Astrocyte (in vitro differentiated cells and primary cell): Measurements from ENCODE around the gene CECR2.

Experiments used
- EZH2 ChIP-seq: IDR thresholded peaks from 2 replicates; pipeline ENCODE4 v1.6.1; 2012; ENCODE audit warnings: mild to moderate bottlenecking, low read length, inconsistent platforms; ENCODE audit not compliant: insufficient read depth
- TF ChIP-seq, protein P1 (sequence below): IDR thresholded peaks from 2 replicates; pipeline ENCODE4 v1.5.1; 2011; ENCODE audit warnings: low read depth, mild to moderate bottlenecking, inconsistent platforms, low read length, moderate library complexity; ENCODE audit not compliant: insufficient read depth

- TF ChIP-seq, protein P1, sequence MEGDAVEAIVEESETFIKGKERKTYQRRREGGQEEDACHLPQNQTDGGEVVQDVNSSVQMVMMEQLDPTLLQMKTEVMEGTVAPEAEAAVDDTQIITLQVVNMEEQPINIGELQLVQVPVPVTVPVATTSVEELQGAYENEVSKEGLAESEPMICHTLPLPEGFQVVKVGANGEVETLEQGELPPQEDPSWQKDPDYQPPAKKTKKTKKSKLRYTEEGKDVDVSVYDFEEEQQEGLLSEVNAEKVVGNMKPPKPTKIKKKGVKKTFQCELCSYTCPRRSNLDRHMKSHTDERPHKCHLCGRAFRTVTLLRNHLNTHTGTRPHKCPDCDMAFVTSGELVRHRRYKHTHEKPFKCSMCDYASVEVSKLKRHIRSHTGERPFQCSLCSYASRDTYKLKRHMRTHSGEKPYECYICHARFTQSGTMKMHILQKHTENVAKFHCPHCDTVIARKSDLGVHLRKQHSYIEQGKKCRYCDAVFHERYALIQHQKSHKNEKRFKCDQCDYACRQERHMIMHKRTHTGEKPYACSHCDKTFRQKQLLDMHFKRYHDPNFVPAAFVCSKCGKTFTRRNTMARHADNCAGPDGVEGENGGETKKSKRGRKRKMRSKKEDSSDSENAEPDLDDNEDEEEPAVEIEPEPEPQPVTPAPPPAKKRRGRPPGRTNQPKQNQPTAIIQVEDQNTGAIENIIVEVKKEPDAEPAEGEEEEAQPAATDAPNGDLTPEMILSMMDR: no peak
- no peak for TF ChIP-seq EZH2
Observed at GRCh38 chr22:17375914-17376614, 6.8 kb downstream of the CECR2 start.
